KBM-7 (cell line): ENCODE results near the gene CHSY3.
"Not testable (repeated sequence)": the region's sequence is repeated elsewhere in the genome, so short reads cannot be mapped to it uniquely, and the experiment has no call there.

Source experiments
- DNase-seq: peaks from one replicate; pipeline ENCODE4 v3.0.0-alpha.2; 2015
- in situ Hi-C: fragments of 300-500 bp; cut with MboI; formaldehyde crosslinking; loops from 2 replicates; pipeline ENCODE4 v1.14.3; 2020; ENCODE audit warnings: low sequenced_read_pairs, low pct_unique_long_range_greater_than_20kb, mixed read lengths

CHSY3 gene

GRCh38 chr5:130222573-130222972 is 318.3 kb downstream of the CHSY3 start:
- in situ Hi-C loops, result no loop called here

GRCh38 chr5:130226556-130226955 is 322.3 kb downstream of the CHSY3 start:
- DNase-seq, in situ Hi-C loops: not testable (repeated sequence)

More at GRCh38 chr5:130222573-130222972, 318.3 kb downstream of the CHSY3 start:
- DNase-seq, result no peak

GRCh38 chr5:130227699-130228098 is 323.4 kb downstream of the CHSY3 start:
- in situ Hi-C loops, result no loop called here
- no peak for DNase-seq

GRCh38 chr5:130231786-130232185 is 327.5 kb downstream of the CHSY3 start:
- no peak for DNase-seq
- in situ Hi-C loops, result no loop called here

- in situ Hi-C loops, result no loop called here
- DNase-seq, result no peak
These were observed 330.6 kb downstream of the CHSY3 start for GRCh38 chr5:130234816-130235215.
